Thyroid gland (tissue), 4 donors: ENCODE measurements around the gene CDK5R1.

ENCODE experiments used
- POLR2A ChIP-seq, 2 donors: fragments of 450-650 bp; IDR thresholded peaks; one replicate each; pipeline ENCODE4 v1.6.1; 2017; ENCODE audit warnings: antibody characterized with exemption in 2 of 2, mild to moderate bottlenecking in 2 of 2, moderate library complexity in 1 of 2
- TF ChIP-seq, protein P1 (sequence below), 6 experiments: fragments of 200-600 bp in 3 of 6; fragments of 450-650 bp in 3 of 6; sonication (generic) in 3 of 6; IDR thresholded peaks; one replicate each; pipeline ENCODE4 v1.5.1; 2016 to 2019; ENCODE audit warnings: antibody characterized with exemption in 6 of 6, mild to moderate bottlenecking in 2 of 6, inconsistent platforms in 1 of 6, moderate library complexity in 1 of 6

DNA sequence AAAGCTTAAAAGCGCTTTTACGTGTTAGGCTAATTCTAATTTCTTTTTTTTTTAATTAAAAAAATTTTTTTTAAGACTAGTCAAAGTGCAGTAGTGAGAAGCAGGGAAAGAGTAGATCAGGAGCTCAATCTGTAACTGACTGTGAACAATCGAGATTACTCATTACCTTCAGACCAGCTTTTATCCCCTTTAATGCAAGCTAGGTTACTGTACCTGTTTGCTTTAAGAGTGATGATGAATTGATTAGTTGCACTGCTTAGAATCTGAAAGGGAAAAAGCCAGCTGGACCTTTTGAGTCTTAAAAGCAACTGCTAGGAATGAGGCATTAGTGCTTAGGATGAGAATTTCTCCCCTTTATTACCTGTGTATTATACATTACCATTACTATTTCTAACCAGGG lies 23.5 kb upstream of the CDK5R1 start:
- TF ChIP-seq, protein P1, sequence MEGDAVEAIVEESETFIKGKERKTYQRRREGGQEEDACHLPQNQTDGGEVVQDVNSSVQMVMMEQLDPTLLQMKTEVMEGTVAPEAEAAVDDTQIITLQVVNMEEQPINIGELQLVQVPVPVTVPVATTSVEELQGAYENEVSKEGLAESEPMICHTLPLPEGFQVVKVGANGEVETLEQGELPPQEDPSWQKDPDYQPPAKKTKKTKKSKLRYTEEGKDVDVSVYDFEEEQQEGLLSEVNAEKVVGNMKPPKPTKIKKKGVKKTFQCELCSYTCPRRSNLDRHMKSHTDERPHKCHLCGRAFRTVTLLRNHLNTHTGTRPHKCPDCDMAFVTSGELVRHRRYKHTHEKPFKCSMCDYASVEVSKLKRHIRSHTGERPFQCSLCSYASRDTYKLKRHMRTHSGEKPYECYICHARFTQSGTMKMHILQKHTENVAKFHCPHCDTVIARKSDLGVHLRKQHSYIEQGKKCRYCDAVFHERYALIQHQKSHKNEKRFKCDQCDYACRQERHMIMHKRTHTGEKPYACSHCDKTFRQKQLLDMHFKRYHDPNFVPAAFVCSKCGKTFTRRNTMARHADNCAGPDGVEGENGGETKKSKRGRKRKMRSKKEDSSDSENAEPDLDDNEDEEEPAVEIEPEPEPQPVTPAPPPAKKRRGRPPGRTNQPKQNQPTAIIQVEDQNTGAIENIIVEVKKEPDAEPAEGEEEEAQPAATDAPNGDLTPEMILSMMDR (IDR thresholded peaks at IDR 0.05): no peak
- no peak for TF ChIP-seq POLR2A (IDR thresholded peaks at IDR 0.05)
